ENCODE data around the gene ZNF141. TPM values are rescaled to one million over a fixed set of nuclear protein-coding genes. Genes with fewer than 3 reads are reported as not detected.
A peak's percentile ranks its signal among the peaks of the same experiment; 100 is the strongest.
"Not testable (repeated sequence)": the region's sequence is repeated elsewhere in the genome, so short reads cannot be mapped to it uniquely, and the experiment has no call there.

Gene ZNF141
- total RNA-seq: 7.7 and 8.2 TPM in 2 replicates

DNA sequence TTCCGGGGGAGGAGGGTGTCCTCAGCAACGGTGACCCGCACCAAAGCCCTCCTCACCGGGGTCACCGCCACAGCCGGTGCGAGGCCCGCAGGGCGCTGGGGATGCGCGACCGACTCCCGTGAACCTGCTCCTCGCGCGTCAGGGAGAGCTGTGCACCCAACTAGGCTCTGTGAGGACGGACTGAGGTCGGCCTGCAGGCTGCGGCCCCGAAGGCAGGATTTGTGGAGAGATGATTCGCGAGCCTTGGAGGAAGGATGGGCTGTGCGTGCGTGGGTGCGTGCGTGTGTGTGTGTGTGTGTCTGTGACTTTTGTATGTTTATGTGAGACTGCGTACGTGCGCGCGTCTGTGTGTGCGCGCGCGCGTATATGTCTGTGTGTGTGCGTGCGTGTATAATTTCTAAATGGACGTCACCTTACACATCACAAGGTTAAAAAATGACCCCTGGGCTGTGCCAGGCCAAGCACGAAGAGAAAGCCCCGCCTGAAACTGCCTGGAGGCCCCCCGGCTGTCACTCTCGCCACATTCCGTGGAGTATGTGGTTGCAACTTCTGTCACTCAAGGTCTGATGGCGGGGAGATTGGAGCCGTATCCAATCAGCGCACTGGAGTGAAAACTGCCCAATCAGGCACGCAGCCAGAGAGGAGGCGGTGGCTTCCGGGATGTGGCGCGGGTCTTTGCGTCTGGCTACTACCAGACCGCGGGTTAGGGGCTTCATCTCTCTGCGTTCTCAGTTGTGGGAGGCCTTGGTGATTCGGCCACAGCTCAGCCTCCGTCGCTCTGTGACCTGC is at the start of gene ZNF141:
ZNF141 (plus strand) TSS at position 672 of the 789 bp plus-strand sequence. CDS start 170 bp downstream, outside the sequence.
- DNase-seq (ENCODE audit: low read depth in 2 of 2): peak; percentile 97 to 99

DNA sequence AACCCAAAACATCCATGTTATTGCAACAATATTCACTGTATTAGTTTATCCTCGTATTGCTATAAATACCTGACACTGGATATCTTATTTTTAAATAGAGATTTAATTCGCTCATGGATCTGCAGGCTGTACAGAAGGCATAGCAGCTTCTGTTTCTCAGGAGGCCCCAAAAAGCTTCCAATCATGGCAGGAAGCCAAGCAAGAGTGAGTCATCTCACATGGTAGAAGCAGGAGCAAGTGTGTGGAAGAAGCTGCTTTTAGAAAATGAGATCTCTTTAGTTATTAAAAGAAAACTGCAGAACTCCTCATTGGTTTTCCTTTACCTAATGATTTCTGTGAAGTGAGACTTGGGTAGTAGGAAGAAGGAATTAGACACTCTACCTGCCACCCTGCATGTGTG is 48.7 kb upstream of the ZNF141 start:
- DNase-seq (ENCODE audit: low read depth in 2 of 2): peak in 1 of 2 donors; percentile 20

DNA sequence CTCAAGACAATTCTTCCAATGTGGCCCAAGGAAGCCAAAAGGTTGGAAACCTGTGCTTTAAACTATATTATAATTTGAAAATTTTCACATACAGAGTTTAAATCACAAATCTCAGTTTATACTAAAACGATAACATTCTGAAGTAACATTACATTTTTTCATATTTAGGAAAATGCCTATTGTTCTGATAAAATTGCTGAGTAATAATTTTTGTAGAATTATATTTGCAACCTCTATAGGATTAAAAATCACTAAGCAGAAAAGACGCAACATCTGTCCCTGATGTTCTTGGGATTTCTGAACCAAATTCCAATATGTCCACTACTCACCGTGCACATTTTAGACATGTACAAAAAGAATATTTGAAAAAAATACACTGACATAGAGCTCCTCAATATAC is 42.9 kb upstream of the ZNF141 start:
- no peak for DNase-seq (ENCODE audit: low read depth in 2 of 2)

DNA sequence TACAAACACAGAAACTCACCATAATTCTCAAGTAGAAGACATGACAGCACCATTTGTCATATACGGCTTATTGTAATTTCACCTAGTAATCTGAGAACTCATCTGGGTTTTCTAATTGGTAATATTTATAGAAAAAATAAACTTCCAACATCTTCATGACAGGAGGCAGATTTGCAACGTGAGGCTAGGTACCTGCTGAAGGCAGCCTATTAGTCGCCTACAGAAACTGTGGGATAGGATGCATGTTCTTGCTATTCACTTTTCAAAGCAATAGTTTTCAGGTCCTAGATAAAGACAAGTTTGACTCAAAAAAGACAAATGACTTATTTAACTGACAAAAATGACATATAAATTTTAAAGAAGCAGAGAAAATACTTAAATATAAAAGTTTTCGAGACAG is 35.2 kb upstream of the ZNF141 start:
- no peak for DNase-seq (ENCODE audit: low read depth in 2 of 2)

DNA sequence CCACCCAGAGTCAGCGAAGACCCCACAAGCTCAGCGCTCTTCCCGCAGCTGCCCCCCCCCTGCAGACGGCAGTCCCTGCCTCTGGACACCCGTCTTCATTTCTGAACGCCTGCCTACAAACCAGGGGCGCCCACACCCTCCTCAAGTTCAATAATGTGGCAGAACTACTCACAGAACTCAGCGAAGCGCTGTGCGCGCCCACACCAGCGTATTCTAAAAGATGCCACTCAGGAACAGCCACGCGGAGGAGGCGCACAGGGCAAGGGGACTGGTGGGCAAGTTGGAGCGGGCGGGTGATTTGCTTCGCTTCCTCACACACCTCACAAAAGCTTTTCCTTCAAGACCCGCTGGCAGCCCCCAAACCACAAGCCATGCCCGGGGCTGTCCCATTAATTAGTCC is 33.1 kb upstream of the ZNF141 start:
- DNase-seq (ENCODE audit: low read depth in 2 of 2): not testable (repeated sequence)

DNA sequence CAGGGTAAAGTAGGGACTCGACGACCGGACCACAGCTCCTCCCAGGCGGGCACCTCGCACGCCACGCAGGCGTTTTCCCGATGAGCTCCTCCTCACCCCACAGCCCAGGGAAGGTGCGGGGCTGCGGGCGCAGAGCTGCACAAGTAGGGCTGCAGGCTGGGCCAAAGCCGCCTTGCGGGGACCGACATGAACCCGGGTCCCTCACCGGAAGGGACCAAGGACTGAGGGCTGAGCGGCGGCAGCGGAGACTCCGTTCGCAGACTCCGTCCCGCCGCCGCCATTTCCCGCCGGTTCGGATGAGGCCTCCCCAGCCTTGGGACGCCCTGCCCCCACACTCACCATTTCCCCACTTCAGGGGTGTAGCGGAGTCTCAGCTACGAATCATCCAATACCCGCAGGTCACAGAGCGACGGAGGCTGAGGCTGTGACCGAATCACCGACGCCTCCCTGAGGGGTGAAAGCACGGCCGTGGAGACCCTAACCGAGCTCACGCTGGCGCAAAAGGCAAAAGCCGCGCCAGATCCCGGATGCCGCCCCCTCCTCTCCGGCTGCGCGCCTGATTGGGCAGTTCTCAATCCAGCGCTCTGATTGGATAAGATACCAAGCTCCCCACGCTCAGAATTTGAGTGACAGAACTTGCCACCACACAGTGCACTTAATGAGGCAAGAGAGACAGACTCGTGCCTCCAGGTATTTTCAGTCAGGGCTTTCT is 32.5 kb upstream of the ZNF141 start, which contains the start of gene ZNF732:
ZNF732 (minus strand) TSS at position 506 of the 712 bp plus-strand sequence; CDS start at position 342, 164 bp downstream.
- peak; percentile 75 to 82 for DNase-seq (ENCODE audit: low read depth in 2 of 2)

DNA sequence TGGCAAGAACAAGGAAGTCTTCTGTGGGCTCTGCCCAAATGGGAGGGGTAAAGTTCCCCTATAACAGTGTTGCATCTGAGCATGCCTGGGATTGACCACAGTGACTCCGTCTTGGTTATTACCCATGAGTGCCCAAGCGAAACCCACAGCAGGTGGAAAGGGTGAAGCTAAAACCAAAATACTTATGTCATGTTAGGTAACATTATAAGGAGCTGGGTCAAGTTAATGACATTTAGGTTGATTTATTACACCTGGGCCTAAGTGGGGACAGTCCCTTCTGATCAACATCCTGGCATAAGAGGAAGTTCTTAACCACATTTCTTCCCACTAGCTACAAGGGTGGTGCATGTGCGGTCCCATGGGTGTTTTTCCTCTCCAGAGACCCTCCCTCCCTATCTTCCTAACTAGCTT is 31.1 kb upstream of the ZNF141 start:
- DNase-seq (ENCODE audit: low read depth in 2 of 2): no peak

DNA sequence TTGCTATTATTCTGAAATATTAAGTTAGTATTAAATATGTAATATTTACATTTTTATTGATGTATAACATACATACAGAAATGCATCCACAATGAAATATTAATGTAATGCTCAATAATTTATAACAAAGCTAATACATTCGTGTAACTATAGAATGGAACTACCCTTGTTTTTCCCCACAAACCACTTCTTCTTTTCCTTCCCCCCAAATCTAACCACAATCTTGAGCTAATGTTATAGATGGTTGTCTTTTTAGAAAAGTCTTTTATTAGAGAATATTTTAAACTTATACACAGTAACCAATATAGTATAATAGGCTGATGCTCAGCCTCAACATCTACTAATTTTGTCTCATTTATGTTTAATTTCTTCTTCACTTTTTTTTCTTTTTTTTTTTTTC is 27.8 kb upstream of the ZNF141 start:
- DNase-seq (ENCODE audit: low read depth in 2 of 2): no peak

DNA sequence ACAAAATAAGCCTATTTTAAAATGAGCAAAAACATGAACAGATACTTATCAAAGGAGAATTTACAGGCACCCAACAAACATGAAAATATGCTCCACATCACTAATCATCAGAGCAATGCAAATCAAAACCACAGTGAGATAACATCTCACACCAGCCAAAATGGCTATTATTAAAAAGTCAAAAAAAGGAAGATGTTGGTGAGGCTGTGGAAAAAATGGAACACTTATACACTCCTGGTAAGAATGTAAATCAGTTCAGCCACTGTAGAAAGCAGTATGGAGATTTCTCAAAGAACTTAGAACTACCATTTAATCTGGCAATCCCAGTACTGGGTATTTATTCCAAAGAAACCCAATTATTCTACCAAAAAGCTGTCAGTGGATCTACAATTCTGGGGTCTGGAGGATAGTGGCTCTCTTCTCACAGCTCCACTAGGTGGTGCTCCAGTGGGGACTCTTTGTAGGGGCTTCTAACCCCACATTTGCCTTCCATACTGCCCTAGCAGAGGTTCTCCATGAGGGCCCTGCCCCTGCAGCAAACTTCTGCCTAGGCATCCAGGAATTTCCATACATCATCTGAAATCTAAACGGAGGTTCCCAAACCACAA is 23.2 kb upstream of the ZNF141 start:
- DNase-seq (ENCODE audit: low read depth in 2 of 2): no peak

DNA sequence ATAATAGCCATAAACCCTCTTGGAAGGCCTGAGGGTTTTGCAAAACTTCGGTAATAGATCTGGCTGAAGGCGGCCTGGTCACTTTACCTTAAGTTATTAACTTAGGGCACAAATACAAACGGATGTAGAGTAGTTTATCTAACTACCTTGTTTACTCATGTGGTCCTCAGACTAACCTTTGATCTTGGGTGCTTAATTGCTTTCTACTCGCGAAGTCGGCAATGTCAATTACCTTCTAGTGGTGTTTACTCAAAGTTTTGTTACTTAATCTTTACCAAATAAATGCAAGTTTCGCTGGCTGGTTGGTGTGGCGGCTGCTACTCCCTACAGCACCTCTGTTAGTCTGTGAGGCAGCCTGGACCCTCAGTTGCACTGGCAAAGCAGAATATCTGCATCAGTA is 8.9 kb upstream of the ZNF141 start:
- DNase-seq (ENCODE audit: low read depth in 2 of 2): no peak

DNA sequence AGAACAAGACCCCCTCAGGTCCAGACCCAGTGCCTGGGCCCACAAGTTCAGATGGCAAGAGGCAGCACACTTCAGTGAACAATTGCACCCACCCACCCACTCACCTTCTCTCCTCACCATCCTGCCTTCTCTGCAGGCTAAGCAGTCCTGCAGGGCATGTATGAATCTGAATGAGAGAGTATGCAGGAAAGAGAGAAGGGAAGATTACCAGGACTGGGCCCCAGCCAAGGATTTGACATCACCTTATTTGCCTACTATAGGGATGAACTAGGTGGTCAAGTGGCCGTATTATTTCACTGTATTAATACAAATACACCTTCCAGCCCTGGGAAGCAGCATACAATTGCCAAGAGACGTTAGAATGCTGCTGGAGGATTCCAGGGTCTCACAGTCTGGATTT is 2.1 kb upstream of the ZNF141 start:
- DNase-seq (ENCODE audit: low read depth in 2 of 2): no peak

DNA sequence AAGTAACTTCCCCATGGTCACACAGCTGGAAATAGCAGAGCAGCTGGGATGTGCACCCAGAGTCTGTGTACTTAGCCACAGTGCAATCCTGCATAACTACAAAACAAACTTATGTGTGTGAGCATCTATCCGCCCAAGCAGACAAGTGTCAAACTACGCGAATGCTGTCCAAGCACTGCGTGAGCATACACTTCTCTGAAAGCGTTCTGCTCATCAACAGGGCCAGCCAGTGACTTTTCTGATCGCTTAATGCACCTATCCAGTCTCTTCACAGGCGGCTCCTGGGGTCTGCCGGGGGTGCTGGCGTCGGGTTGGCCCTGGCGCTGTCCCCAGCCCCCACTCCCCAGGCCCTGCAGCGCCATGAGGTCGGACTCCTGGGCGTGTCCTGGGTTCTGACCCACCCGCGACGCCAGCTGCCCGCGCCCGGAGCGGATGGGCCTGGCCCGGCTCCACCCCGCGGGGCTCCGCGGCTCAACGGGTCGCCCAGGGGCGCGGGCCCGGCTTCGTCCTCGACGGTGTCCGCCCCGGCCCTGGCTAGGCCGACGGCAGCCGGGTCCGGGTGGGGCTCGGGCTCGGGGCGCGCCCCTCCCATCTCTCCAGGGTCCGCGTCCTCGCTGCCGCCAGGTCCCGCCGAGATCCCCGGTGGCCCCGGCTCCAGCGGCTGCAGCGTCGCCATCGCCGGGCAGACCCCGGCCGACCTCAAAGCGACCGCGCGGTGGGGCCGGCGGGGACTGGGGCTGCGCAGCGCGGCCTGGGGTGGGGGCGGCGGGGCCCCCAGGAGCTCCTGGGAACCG is 1.3 kb upstream of the ZNF141 start:
- DNase-seq (ENCODE audit: low read depth in 2 of 2): peak in 1 of 2 donors; percentile 15

DNA sequence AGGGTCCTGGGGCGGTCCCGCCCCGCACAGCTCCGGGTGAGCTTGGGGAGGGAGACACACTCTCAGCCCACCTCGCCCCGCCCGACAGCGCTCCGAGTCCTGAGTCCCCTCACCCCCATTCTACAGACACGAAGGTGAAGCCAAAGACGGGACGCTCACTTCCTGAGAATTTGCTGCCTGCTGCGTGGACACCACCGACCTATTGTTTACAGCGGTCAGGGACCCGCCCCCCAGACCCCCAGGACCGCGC is 796 bp upstream of the ZNF141 start:
- DNase-seq (ENCODE audit: low read depth in 2 of 2): no peak

DNA sequence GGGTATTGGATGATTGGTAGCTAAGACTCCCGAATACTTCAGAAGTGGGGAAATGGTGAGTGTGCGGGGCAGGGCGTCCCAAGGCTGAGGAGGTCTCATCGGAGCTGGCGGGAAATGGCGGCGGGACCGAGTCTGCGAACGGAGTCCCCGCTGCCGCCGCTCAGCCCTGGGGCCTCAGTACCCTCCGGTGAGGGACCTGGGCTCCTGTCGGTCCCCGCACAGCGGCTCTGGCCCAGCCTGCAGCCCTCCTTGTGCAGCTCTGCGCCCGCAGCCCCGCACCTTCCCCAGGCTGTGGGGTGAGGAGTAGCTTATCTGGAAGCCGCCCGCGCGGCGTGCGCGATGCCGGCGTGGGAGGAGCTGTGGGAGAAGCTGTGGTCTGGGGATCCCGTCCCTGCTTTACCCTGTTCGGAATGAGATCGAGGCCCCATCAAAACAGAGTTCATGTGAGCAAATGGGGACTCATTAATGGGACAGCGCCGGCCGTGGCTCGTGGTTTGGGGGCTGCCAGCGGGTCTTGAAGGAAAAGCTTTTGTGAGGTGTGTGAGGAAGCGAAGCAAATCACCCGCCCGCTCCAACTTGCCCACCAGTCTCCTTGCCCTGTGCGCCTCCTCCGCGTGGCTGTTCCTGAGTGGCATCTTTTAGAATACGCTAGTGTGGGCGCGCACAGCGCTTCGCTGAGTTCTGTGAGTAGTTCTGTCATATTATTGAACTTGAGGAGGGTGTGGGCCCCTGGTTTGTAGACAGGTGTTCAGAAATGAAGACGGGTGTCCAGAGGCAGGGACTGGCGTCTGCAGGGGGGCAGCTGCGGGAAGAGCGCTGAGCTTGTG is 531 bp downstream of the ZNF141 start:
- DNase-seq (ENCODE audit: low read depth in 2 of 2): peak in 1 of 2 donors; percentile 54

DNA sequence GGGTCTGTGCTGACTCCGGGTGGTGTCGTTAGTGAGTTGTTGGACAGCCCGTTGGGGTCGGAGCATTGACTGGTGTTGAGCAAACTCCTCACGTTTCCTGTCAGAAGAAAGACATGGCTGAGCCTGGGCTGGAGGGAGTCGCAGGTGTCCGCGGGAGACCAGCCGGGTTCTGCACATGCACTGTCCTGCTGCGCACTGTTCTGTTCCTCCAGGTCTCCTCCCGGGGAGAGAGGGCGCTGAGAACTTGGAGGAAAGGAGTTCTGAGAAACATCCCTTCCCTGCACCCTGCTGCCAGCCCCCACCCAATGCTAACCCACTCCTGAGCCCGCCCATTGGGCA is 1.1 kb downstream of the ZNF141 start:
- peak in 1 of 2 donors; percentile 7 for DNase-seq (ENCODE audit: low read depth in 2 of 2)

DNA sequence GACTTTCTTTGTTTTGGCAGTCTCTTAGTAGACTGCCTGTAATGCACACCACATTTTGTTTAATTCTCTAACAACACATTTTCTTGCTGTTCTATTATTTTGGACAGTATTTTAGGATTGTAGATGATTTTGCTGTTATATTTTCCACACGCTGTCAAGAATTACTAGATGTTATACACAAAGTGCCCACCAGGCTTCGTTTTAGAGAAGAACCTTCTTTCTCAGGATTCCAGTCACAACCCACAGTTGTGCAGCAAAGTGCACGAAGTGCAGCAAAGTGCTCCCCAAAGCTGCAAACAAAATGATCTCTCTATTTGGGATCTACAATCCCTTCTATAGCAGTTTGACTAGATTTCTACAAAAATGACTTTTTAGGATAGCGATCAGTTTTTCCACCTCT is 2.4 kb downstream of the ZNF141 start:
- no peak for DNase-seq (ENCODE audit: low read depth in 2 of 2)

DNA sequence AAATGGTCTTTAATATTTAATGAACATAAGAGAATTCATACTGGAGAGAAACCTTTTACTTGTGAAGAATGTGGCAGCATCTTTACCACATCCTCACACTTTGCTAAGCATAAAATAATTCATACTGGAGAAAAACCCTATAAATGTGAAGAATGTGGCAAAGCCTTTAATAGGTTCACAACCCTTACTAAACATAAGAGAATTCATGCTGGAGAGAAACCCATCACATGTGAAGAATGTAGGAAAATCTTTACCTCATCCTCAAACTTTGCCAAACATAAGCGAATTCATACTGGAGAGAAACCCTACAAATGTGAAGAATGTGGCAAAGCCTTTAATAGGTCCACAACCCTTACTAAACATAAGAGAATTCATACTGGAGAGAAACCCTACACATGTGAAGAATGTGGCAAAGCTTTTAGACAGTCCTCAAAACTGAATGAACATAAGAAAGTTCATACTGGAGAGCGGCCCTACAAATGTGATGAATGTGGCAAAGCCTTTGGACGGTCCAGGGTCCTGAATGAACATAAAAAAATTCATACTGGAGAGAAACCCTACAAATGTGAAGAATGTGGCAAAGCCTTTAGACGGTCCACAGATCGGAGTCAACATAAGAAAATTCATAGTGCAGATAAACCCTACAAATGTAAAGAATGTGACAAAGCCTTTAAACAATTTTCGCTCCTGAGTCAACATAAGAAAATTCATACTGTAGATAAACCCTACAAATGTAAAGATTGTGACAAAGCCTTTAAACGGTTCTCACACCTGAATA is 35.6 kb downstream of the ZNF141 start:
- no peak for DNase-seq (ENCODE audit: low read depth in 2 of 2)

DNA sequence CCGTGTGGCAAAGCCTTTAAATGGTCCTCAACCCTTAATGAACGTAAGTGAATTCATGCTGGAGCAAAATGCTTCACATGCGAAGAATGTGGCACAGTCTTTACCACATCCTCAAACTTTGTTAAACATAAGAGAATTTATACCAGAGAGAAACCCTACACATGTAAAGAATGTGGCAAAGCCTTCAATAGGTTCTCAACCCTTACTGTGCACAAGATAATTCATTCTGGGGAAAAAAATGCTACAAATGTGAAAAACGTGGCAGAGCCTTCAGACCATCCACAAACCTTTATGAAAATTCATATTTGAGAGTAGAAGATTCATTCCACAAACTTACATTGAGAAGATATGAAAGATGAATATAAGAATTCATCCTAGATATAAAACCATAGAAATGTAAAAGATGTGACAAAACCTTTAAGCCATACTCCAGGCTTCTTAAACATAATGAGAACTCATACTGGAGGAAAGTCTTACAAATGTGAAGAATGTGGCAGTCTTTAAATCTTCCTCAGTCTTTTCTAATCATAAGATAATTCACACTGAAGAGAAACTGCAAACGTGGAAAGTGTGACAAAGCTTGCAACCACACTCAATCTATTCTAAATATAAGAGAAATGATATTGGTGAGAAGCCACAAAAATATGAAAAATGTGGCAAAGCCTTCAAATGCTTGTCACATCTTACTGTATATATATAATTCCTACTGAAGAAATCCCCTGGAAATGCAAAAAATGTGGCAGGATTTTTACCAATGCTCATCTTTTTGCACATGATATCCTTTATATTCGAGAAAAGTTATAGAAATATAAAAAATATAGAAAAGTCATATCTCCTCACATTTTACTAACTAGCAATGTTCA is 36.9 kb downstream of the ZNF141 start:
- DNase-seq (ENCODE audit: low read depth in 2 of 2): no peak

DNA sequence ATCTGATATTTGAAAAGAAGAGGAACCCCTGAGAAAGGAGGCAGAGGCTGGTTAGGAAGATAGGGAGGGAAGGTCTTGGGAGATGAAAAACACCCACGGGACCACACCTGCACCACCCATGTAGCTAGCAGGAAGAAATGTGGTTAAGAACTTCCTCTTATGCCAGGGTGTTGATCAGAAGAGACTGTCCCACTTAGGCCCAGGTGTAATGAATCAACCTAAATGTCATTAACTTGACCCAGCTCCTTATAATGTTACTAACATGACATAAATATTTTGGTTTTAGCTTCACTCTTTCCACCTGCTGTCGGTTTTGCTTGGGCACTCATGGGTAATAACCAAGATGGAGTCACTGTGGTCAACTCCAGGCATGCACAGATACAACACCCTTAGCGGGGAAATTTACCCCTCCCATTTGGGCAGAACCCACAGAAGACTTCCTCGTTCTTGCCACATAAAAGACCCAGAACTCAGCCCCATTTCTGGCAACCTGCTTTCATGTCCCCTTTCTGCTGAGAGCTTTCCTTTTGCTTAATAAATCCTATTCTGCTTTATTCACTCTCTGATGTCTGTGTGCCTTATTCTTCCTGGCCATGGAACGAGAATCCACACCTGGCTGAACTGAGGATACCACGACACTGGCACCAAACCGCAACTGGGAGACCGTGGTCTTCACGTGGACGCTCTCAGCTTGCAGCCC is 46.8 kb downstream of the ZNF141 start:
- no peak for DNase-seq (ENCODE audit: low read depth in 2 of 2)
